Stimulated activated CD8-positive, alpha-beta memory T cell treated with anti-CD3 and anti-CD28 coated beads, Interleukin-7, amount 100 ng/mL, for 48 hours (primary cell): ENCODE measurements around the gene CST8.

ENCODE experiments used
- DNase-seq, 2 donors: peaks; one replicate each; pipeline ENCODE4 v3.0.0-alpha.2; 2020; ENCODE audit warnings: low read depth in 1 of 2; ENCODE audit errors: extremely low read depth in 1 of 2

CST8 gene

DNA sequence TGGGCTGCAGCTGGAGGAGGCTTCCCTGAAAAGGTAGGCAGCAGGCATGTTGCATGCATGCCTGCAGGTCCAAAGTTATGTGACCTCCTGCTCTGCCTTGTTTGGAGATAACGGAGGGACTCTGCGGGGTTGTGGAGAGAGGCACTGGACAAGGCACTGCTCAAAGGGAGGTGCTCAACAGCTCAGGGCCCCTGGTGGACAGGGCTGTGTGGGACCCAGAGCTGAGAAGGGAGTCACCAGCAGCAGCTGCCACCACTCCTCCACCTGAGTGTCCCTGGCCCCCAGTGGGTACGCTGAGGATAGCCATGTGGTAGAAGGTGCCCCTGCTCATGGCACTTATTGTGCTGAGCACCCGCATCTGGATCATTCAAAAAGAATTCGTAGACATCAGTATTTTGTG, 15.5 kb upstream of the CST8 start:
- no peak for DNase-seq

DNA sequence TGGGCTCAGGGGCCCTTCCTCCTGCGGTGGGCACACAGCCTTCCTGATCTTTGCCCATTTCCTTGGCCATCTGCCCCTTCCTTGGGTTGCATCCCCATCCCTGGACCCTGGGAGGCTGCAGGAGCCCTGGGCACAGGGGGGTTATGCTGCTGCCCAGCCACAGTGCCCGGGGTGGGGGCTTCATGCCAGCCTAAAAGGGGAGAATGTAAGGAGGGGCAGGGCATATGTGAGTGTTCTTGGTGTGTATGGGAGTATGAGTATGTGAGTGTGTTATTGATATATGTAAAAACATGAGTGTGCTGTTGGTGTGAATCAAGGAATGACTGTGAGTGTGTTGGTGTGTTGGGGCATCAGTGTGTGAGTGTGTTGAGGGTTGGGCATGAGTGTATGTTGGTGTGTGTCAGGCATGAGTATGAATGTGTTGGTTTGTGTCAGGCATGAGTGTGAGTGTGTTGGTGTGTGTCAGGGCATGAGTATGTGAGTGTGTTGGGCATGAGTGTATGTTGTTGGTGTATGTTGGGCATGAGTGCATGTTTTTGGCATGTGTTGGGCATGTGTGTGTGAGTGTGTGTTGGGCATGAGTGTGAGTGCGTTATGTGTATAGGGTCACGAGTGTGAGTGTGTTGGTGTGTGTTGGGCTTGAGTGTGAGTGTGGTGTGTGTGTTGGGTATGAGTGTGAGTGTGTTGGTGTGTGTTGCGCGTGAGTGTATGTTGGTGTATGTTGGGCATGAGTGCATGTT, 14.7 kb upstream of the CST8 start:
- no peak for DNase-seq

GRCh38 chr20:23477223-23477622, 13.7 kb upstream of the CST8 start:
- DNase-seq, result no peak

DNA sequence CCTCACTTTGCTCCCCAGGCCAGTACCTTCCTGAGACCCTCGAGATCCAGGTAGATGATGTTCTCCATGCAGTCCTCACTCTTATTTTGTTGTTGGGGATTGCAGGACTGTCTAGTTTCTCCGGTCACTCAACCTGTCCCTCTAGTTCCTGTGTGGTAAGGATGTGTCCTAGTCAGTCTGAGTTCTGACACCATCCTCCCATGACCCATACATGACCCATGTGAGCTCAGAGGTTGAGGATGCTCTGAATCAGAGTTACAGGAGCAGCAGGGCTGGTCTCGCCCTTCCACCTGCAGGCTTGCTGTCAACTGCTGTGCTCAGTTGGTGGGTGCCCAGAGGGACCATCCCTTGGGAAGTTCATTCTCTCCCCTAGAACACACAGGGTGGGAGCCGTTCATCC, 11.9 kb upstream of the CST8 start:
- DNase-seq, result no peak

DNA sequence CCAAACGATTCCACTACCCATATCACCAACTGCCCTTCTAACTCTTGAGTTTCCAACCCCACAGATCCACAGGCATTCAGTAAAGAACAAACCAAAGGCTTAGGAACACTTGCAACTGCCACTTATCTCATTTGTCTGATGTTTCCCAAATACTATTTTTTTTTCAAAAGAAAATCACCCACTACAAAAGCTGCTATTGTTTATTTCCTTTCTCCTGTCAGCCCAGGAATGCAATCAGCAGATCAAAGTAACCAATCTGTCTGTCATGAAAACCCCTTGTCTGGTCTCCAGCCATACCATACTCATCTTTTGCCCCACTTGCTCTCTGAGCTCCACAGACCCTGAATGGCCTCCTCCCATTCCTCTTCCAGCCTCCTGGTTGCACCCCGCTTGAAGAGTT, 8.8 kb upstream of the CST8 start:
- DNase-seq, result no peak

GRCh38 chr20:23484081-23484480, 6.8 kb upstream of the CST8 start:
- DNase-seq, result no peak

- DNase-seq, result no peak
Measured at GRCh38 chr20:23488470-23488869, 2.4 kb upstream of the CST8 start.

DNA sequence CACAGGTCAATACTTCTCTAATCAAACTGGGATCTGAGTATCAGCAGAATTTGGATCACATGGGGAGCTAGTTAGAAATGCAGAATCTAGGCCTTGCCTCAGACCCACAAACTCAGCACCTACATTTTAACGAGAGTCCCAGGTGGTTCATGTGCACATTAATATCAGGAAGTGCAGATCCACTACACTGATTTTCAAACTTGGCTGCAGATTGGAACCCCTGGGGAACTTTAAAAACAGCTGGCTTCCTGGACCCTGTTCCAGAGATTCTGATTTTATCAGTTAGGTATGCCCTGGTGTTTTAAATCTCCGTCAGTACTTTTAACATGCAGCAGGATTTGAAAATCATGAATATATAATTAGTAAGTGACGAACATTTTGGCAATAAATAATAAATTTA, 1.9 kb upstream of the CST8 start:
- DNase-seq, result no peak

GRCh38 chr20:23492292-23492691, 1.4 kb downstream of the CST8 start:
- peak in 1 of 2 donors; percentile 10 for DNase-seq

GRCh38 chr20:23493172-23493772, 2.4 kb downstream of the CST8 start:
- no peak for DNase-seq

- peak in 1 of 2 donors; percentile 36 for DNase-seq
Measured at GRCh38 chr20:23497536-23497935, 6.6 kb downstream of the CST8 start.

GRCh38 chr20:23501926-23502325, 11.0 kb downstream of the CST8 start:
- DNase-seq, result no peak

DNA sequence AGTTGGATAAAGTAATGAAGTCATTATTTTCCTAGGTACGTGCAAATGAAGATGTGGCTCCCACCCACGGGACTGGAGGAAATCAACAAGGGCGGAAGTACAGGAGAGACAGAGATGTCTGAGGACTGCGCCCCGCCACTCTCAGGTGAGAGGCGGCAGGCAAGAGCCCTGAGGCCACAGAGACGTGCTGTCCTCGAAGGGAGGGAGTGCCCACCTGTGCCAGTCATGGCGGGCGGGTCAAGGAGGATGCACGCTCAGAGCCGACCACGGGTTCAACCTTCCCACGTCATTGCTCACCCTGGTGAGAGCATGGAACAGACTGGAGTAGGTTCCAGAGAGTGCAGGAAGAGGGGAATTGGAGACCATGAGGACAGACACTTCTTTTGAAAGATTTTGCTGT, 12.7 kb downstream of the CST8 start:
- no peak for DNase-seq

GRCh38 chr20:23507346-23507745, 16.4 kb downstream of the CST8 start:
- DNase-seq, result no peak

DNA sequence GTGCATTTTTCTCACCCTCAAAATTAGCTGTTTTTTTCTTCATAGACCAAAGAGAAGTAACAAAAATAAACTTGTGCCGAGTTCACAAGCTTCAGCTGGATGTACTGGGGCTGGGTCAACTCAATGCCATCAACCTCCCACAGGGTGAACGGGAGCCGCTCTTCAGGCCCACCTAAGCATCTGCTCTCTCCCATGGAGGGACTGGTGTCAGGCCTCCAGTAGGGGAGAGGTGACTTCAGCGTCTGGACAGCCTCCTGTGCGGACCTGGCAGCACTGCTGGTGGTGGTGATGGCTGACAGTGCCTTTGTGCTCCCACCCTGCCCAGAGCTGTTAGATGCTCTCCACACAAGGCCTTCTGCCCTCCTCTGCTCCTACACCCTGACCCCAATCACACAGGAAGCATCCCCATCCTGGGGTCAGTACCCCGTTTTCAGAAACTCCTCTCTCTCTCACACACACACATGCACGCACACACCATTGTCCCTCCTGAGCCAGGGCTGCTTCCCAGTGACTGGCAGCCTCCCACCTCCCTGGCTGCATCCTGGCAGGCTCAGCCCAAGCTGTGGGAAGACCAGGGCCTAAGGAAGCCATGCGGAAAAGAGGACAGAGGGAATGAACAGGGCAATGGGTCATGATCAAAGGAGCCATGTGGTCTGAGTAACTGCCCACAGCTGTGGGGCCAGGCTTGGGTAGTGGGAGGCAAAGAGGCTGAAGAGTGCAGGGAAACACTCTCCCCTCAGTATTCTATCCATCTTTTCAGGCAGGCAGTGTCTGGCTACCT, 17.7 kb downstream of the CST8 start:
- no peak for DNase-seq

- no peak for DNase-seq
Measured at GRCh38 chr20:23509247-23509913, 18.5 kb downstream of the CST8 start.

- DNase-seq, result no peak
Measured at GRCh38 chr20:23510000-23510590, 19.2 kb downstream of the CST8 start.

GRCh38 chr20:23513164-23513563, 22.2 kb downstream of the CST8 start:
- no peak for DNase-seq

DNA sequence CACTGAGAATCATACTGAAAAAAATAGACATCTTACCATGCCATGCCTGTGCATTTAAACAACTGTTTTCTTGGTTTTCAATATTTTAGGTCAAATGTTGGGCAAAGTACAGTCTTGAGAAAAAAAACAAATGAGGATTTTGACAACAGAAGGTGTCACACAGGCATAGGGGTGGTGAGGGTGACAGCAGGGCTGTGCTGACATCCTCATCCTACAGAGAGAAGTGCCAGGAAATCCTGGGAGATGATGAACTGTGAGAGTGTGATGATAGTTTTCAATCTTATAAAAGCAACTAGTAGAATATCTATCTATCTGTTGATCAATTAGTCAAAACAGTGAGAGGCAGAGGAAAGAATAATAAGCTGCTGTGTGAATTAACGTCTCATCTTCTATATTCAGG, 23.9 kb downstream of the CST8 start:
- DNase-seq, result no peak

DNA sequence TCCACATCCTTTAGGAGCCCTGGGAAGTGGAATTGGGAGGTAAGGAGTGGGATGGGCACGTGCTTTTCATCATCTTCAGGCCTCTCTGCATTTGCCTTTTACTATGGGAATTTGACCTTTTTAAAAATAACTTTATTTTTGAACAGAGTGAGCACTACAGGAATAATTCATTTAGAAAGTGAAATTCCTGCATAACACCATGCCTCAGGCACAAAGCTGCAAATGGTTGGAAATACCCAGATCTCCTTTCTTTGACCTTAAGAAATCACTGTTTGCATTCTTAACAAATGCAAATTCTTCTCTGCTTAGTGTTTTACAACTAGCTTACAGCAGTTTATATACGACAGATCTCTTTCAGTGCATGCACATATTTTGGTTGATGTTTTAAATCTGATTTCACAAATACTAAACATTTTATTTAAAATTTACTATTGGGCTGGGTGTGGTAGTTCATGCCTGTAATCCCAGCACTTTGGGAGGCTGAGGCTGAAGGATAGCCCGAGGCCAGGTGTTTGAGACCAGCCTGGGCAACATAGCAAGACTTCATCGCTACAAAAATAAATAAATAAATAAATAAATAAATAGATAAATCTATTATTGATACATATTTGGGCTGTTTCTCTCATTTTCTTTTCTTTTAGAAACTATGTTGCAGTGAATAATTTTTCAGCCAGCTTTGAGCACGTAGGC, 24.5 kb downstream of the CST8 start:
- no peak for DNase-seq

DNA sequence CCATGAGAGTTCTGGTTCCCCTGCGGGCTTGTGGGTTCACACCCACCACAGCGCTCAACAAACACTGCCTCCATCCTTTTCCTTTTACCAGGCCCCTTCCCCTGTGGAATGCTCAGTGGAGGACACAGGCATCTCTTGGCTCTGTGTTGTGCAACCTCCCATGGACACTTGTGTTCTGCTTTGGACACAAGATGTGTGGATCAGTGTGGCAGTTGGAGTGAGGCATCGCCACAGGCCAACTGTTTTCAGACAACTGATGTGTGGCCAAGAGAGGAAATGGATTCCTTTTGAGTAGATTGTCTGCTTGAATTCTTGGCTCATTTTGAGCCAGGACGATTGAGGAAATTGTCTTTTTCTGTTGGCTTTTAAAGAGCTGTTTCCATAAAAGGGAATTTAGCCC, 26.8 kb downstream of the CST8 start:
- DNase-seq, result no peak
